ENCODE measurements around the gene KIF18B.

- TF ChIP-seq YY1 (IDR thresholded peaks at IDR 0.05; ENCODE audit: insufficient read depth, insufficient read length) (no peak), ZNF274 (IDR thresholded peaks at IDR 0.05; ENCODE audit: low read depth, low read length) (no peak), SUZ12 (IDR thresholded peaks at IDR 0.05; ENCODE audit: extremely low read depth, insufficient read depth, insufficient read length) (no peak)
These were observed 21.7 kb upstream of the KIF18B start for GRCh38 chr17:44969144-44969780.

Measured in NT2/D1 (cell line).